Measurements from ENCODE around the gene FRA10AC1. TPM values are rescaled to one million over a fixed set of nuclear protein-coding genes. Genes with fewer than 3 reads are reported as not detected.

Gene FRA10AC1
- total RNA-seq, 2 experiments from 2014 or later = 15.1 to 15.8 TPM

DNA sequence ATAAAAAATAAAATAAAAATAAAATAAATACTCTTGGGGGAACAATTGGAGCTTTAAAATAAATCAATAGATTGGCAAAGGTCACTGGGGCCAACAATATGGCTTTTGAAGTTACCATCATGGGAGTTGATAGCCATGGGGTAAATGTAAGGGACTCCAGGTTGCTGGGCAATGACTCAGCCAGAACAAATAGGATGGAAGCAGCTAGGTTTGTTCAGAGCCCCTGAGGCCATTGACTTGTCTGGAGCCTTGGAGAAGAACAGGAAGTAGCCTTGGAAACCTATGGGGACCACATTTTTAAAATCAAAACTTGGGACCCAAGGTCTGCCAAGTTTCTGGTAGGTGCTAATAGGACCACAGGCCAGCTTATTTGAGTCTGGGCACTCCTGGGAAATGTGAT lies 20.2 kb upstream of the FRA10AC1 start:
- intact Hi-C loops (cut with micrococcal nuclease) = no loop called here
- ChIA-PET POLR2A (no interaction called here), CTCF (no interaction called here)
- Mint-ChIP-seq H3K9me3 (no peaks in the 10 kb centered on the region), H3K36me3 (ENCODE audit: low read depth) (no peaks in the 10 kb centered on the region), H3K27me3 (peaks cover 24% of the 10 kb centered on the region), H3K4me3 (no peak overlapping the region), H3K4me1 (ENCODE audit: low read depth) (no peaks in the 10 kb centered on the region), H3K27ac (no peak overlapping the region)
- DNase-seq (no peak), ATAC-seq (no peak)
- TF ChIP-seq CTCF (IDR thresholded peaks at IDR 0.05) = no peak

- Mint-ChIP-seq H3K36me3 (ENCODE audit: low read depth) (no peaks in the 10 kb centered on the region), H3K4me3 (no peak overlapping the region), H3K27me3 (peaks cover 19% of the 10 kb centered on the region), H3K4me1 (ENCODE audit: low read depth) (no peaks in the 10 kb centered on the region), H3K9me3 (no peaks in the 10 kb centered on the region), H3K27ac (no peak overlapping the region)
- POLR2A ChIA-PET = no interaction called here
- intact Hi-C loops (cut with micrococcal nuclease) = no loop called here
- ATAC-seq = no peak
- CTCF ChIA-PET = no interaction called here
- no peak for TF ChIP-seq CTCF (IDR thresholded peaks at IDR 0.05)
- DNase-seq = no peak
Measured at GRCh38 chr10:93719901-93720300, 17.5 kb upstream of the FRA10AC1 start.

DNA sequence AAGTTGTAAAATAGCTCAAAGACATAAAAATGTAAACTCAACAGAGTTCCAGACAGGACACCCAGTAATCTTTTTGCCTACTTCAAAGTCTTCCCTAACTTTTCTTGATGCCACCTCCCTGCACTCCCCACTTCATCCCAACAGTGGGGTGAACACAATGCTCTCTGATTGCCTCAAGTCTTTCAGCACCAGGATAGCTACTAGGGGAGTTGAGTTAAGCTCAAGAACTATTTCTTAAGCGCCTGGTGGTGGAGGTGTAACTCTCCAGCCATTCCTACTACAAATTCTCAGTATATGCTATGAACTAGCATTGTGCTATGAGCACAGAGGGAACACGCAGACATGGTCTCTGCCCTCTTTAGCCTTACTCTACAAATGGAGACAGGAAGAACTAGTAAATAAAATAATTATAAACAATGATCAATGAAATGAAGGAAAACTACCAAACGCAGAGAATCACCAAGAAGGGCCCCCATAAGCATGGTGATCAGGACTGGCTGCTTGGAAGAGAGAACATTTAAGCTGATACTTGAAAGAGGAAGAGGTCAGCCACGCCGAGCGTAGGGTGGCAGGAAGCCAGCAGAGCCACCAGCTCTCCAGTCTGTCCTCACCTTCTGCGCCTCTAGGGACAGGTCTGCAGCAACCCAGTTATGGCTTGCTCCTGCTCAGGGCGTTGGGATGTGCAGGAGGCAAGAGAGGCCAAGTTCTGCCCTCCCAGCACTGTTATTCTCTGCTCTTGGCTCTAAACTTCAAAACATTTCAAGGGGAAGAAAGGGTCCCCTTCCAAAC lies 16.7 kb upstream of the FRA10AC1 start:
- CTCF ChIA-PET = no interaction called here

DNA sequence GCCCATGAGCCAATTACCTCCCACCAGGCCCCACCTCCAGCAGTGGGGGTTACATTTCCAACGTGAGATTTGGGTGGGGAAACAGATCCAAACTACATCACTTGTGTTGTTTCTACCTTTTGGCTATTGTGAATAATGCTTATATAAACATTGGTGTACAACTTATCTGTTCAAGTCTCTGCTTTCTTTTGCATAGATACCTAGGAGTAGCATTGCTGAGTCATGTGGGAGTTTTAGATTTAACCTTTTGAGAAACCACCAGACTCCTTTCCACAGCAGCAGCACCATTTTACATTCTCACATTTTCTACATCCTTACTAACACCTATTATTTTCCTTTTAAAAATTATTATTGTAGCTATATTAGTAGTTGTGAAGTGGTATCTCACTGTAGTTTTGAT lies 14.4 kb upstream of the FRA10AC1 start:
- no peak overlapping the region for H3K4me3 Mint-ChIP-seq

More for the DNA sequence above, 16.7 kb upstream of the FRA10AC1 start:
- POLR2A ChIA-PET = no interaction called here
- no peak for DNase-seq
- TF ChIP-seq CTCF (IDR thresholded peaks at IDR 0.05) = no peak
- intact Hi-C loops (cut with micrococcal nuclease) = no loop called here
- Mint-ChIP-seq H3K27ac (no peak overlapping the region), H3K9me3 (no peaks in the 10 kb centered on the region), H3K4me1 (ENCODE audit: low read depth) (no peaks in the 10 kb centered on the region), H3K27me3 (peaks cover 19% of the 10 kb centered on the region), H3K4me3 (no peak overlapping the region), H3K36me3 (ENCODE audit: low read depth) (no peaks in the 10 kb centered on the region)
- no peak for ATAC-seq

More for the DNA sequence above, 14.4 kb upstream of the FRA10AC1 start:
- Mint-ChIP-seq H3K27me3 (peaks cover 16% of the 10 kb centered on the region), H3K9me3 (no peaks in the 10 kb centered on the region), H3K36me3 (ENCODE audit: low read depth) (no peaks in the 10 kb centered on the region), H3K27ac (no peak overlapping the region), H3K4me1 (ENCODE audit: low read depth) (no peaks in the 10 kb centered on the region)
- no peak for ATAC-seq
- TF ChIP-seq CTCF (IDR thresholded peaks at IDR 0.05) = no peak
- CTCF ChIA-PET = no interaction called here
- intact Hi-C loops (cut with micrococcal nuclease) = no loop called here
- no peak for DNase-seq
- POLR2A ChIA-PET = no interaction called here
